GM18858 (cell line): ENCODE results near the gene NACC2.

Source experiments
- ATAC-seq: cut with Tn5 transposase; IDR thresholded peaks from one replicate; pipeline ENCODE4 v1.9.1; 2021; ENCODE audit not compliant: unreplicated experiment

Gene NACC2

GRCh38 chr9:136095070-136096058 is at the start of gene NACC2:
Gene NACC2 (minus strand): TSS chr9:136095289. CDS start chr9:136050521, 44,768 bp downstream.
- ATAC-seq = no peak

- ATAC-seq = no peak
These were observed 49.4 kb upstream of the NACC2 start for GRCh38 chr9:136144450-136144849.

DNA sequence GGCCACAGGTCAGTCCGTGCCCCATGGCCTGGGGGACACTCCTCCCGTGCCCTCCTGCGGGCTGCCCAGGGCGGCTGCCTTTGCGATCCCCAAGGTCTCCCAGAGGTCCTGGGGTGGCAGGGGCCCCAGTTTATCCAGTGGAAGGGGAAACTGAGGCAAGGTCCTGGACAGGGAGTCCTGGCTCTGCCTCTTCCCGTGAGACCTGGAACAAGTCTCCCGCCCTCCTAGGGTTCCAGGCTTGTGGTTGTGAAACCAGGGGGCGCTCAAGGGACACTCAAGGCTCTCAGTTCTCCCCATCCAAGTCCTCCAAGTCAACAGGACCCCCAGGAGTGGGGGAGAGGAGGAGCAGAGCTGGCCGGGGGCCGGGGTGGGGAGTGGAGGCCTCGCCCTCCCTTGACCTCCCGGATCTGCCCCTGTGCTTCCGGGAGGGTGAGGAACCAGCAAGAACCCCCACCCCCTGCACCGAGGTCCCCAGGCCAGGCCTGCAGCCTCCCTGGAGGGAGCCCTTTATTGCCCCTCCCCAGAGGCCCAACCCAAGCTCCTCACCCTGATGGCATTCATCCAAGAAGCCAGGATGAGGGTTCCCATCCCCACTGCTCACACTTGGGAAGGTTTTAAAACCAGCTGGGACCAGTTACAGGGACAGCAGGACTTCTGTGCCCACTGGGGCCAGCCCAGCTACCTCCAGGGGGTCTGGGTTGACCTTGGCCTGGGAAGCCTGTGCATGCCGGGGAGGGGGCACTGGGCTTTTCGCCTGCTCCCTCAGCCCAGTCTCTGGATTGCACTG is 48.3 kb upstream of the NACC2 start:
- ATAC-seq = no peak

GRCh38 chr9:136142859-136143214 is 47.7 kb upstream of the NACC2 start:
- ATAC-seq = no peak

DNA sequence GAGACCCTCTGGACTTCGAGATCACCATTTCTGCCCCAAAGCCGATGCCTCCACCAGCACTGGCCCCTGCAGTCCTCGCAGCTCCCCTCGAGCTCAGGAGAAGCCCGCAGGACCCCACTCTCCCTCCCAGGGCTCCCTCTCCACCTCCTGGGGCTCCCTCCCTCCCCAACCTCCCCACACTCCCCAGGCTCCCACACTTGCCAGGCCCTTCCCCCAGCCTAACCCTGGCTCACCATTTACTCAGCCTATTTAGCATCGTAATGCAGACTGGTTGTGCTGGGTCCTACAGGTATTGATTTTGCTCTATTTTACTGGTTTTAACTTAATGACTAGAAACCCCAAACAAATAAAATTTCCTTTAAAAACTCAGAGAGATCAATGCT is 47.3 kb upstream of the NACC2 start:
- no peak for ATAC-seq

DNA sequence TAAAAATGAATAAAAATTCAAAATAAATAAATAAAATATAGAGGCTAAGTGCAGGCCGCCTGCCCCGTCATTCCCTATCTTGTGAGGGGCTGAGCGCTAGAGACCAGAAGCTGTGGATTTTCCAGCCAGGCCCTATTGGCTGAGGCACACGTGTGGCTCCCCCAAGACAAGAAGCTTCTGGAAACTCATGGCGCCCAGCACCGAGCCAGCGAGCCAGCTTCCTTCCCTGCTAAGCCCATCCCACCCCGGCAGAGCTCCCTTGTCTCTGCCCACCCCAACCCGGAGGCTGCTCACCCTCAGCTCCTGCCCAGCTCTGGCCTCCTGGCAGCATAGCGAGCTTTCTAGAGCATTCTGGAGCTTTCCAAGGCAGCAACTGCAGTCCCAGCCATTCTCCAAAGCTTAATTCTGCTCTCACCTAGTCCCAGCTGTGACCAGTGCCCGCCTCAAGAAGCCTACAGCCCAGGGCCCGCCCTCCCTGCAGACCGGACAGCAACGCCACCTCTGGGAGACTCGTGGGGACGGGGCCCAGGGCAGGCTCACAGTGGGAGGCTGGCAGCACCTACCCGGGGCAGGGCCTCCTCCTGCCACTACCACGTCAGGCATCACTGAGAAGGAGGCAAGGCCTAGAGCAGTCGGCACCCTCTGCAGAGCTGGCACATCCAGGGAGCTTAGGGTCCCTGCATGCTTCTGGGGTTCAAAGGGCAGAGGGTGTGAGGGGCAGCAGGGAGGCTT is 46.8 kb upstream of the NACC2 start:
- no peak for ATAC-seq

DNA sequence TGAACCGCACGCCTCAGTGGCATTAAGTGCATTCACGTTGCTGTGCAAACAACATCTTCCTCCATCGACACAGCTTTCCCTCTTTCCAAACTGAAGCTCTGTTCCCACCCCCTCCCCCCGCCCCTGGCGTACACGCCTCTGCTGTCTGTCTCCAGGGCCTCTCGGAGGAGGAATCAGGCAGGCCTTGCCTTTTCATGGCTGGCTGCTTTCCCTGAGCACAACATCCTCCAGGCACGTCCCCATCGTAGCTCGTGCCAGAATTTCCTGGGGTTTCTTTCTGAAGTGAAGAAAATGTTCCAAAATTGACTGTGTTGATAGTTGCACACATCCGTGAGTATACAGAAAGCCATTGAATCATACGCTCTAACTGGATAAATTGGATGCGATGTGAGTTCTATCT is 45.9 kb upstream of the NACC2 start:
- ATAC-seq = no peak

DNA sequence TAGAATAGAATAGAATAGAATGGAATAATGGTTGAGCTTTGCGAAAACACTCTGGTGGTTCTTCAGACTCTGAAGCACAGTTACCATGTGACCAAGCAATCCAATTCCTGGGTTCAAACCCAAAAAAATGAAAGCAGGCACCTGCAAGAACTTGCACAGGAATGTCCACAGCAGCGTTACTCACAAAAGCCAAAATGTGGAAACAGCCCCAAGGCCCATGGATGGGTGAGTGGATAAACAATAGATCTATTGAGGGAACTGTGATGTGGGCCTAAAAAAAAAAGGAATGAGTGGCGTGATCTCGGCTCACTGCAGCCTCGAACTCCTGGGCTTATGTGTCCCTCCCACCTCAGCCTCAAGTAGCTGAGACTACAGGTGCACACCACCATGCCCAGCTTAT is 45.0 kb upstream of the NACC2 start:
- no peak for ATAC-seq

- ATAC-seq = no peak
These were observed 43.5 kb upstream of the NACC2 start for GRCh38 chr9:136138566-136138965.

DNA sequence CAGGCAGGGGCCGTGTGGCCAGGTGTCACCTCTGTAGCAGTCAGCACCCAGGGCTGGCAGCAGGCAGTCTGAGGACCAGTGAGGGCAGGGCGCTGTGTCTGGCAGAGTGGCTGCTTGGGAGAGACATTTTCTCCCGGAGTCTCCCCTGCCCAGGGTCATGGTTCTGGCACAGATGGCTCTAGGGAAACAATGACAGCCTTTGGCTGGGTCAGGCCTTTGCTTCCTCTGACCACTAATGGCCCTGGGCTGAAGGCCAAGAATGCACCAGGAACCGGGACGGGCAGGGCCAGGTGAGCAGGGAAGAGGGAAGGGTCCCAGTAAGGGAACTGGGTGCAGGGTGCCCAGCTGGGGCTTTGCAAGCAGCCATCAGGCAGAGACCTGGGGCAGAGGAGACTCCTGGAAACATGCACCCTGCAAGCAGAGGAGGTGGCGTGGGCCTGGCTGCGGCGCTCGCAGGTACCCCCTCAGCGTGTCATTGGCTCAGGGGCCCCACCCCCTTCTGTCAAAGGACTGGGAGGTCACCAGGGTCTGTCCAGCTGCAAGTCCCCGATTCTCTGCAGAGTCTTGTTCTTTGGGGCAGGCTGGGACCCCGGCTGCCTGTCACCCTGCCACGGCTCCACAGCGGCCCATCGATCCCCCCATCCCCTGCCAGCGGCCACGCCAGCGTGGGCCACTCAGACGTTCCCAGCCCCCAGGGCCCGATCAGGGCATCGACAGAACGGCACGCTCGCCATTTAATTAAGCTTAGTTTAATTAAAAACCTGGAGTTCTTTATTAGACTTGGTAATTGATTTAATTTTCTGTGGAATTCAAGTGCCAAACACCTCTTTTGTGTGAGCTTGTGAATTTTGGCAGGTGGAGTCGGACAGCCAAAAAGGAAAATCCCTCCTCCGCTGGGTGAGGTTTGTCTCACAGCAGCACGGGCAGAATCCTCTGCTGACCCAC is 42.5 kb upstream of the NACC2 start:
- no peak for ATAC-seq

- no peak for ATAC-seq
These were observed 41.2 kb upstream of the NACC2 start for GRCh38 chr9:136136127-136136925.

GRCh38 chr9:136135326-136136126 is 40.4 kb upstream of the NACC2 start:
- no peak for ATAC-seq

DNA sequence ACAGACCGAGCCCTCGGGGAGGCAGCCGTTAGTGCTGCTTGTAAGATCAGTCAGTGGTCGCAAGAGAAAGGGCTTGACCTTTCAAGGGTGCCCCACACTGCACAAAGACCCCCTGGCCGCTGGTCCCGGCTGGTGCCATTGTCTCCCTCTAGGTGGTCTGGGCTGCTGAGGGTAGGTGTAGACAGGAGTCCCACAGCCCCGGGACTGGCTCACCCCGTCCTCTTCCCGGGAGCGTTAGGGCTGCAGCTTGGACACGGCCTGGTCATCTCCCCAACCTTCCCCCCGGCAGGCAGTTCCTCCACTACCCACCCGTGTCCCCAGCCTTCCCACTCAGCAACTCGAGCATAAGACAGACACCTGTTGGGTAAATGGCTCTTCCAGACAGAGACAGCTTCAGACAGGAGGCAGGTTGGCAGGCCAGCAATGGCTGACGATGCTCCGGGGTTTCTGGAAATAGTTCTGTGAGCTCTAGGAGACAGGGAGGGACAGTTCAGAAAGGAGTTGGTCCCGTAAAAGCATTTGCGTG is 38.9 kb upstream of the NACC2 start:
- ATAC-seq = no peak

DNA sequence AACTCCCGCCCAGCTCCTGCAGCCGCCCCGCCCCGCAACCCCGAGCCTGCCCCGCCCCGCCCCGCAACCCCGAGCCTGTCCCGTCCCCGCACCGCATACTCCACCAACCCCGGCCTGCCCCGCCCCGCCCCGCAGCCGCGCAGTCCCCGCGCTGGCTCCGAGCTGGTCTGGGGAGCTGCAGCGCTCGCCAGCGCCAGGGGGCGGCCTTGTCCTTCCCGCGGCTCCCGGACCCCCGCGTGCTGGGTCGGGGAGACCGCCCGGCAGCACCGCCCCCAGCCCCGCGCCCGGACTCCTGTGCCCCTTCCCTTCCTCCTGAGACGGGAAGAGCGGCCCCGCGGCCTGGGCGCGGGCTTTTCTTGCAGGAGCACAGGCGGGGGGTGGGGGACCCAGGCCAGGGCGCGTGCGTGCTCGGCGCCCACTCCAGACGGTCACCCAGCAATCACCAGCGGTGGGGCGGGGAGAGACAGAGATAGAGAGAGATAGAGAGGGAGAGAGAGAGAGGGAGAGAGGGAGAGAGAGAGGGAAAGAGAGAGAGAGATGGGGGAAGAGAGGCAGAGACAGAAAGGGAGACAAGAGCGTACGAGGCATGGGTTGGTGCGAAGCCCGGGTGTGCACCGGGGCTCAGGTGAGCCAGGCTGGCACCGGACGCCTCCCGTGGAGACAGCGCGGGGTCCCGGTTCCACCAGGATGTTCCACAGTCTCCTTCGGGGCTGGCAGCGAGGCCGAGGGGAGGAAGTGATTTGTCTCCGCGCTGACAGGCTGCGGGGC is 38.3 kb upstream of the NACC2 start:
- no peak for ATAC-seq

GRCh38 chr9:136132512-136133050 is 37.5 kb upstream of the NACC2 start:
- ATAC-seq = no peak

- no peak for ATAC-seq
These were observed 36.8 kb upstream of the NACC2 start for GRCh38 chr9:136131629-136132511.
